RCC 7860 (cell line): ENCODE data around the gene VPS9D1.
"Not testable (repeated sequence)": the region's sequence is repeated elsewhere in the genome, so short reads cannot be mapped to it uniquely, and the experiment has no call there.

Source experiments
- DNase-seq: peaks from one replicate; pipeline ENCODE4 v3.0.0-alpha.2; 2015; ENCODE audit warnings: low spot score
- FAIRE-seq: peaks from 2 replicates; lab custom pipeline; 2012; peaks lifted over from hg19 to GRCh38; lab: Jason Lieb, UNC

VPS9D1 gene

DNA sequence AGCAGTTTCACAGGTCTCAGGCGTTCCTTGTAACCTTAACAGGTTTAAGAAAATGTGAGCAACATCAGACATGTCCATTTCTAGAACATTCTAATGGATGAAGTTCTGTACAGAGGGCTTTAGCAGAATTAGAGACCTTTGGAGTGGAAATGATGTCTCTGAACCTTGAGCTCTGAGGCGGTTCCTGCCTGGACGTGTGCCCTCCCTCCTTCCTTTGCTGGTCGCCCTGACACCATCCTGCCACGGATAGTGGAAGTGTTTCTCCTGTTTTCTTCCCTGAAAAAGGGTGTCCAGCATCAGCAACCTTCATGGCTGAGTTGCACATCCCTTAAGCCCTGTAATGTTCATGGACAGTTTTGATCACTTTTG, 51.9 kb downstream of the VPS9D1 start:
- FAIRE-seq (no peak), DNase-seq (no peak)

DNA sequence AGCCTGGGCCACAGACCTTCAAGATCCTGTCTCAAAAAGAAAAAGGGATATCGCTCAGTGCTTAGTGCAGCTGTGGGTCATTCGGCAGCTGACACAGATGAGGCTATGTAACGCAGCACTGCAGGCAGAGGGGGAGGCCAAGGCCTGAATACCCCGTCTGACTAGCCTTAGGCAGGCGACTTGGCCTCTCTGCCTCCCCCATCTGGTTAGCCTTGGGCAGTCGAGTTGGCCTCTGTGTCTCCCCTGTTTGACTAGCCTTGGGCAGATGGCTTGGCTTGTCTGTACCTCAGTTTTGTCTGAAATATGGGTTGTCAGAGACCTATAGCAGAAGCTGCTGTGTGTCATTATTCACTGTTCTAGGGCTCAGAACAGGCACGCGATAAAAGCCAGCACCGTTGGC, 53.1 kb downstream of the VPS9D1 start:
- FAIRE-seq = no peak

DNA sequence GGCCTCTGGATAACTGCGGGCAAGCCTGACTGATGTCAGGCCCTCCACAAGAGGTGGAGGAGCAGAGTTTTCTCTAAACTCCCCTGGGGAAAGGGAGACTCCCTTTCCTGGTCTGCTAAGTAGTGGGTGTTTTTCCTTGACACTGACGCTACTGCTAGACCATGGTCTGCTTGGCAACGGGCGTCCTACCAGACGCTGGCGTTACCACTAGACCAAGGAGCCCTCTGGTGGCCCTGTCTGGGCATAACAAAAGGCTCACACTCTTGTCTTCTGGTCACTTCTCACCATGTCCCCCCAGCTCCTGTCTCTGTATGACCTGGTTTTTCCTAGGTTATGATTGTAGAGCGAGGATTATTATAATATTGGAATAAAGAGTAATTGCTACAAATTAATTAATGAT, 53.7 kb downstream of the VPS9D1 start:
- not testable (repeated sequence) for DNase-seq, FAIRE-seq

More for the DNA sequence above, 53.1 kb downstream of the VPS9D1 start:
- DNase-seq = no peak

DNA sequence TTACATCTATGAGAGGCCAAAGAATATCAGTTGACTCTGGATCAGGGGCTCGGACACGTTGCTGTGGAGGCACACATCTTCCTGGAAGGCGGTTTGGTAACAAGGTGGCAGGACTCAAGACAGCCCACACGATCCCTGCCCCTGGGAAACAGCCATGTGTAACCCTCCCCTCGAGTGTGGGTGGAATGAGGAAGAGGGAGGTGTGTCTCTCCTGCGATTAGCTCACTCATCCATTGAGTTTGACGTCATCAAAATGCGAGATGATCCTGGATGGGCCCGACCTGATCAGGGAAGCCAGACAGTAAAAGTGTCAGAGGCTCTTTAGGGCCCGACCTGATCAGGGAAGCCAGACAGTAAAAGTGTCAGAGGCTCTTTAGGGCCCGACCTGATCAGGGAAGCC, 56.5 kb downstream of the VPS9D1 start:
- FAIRE-seq, DNase-seq: not testable (repeated sequence)

DNA sequence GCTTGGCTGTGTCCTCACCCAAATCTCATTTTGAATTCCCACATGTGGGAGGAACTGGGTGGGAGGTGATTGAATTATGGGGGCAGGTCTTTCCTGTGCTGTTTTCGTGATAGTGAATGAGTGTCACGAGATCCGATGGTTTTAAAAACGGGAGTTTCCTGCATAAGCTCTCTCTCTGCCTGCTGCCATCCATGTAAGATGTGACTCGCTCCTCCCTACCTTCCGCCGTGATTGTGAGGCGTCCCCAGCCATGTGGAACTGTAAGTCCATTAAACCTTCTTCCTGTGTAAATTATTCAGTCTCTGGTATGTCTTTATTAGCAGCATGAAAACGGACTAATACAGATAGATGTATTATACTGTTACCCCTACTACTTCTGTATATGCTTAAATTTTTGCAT, 59.5 kb downstream of the VPS9D1 start:
- no peak for FAIRE-seq
- DNase-seq = no peak

DNA sequence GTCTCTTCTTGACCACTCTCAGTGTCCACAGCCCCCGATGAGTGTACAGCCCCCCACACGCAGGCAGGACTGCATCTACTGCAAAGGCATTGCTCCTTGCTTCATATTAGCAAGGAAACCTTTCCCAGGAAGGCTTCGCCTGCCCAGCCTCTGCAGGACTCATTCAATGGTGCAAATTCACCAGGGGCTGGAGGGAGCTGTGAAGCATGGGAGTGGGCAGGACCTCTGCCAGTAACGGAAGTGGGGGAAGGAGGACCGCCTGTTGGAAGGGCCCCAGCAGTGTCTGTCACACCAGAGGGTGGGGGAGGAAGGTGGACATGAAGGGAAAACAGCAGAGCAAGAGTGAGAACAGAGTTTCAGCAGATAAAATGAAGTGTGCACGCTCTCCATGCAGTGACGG, 60.6 kb downstream of the VPS9D1 start:
- FAIRE-seq = no peak

DNA sequence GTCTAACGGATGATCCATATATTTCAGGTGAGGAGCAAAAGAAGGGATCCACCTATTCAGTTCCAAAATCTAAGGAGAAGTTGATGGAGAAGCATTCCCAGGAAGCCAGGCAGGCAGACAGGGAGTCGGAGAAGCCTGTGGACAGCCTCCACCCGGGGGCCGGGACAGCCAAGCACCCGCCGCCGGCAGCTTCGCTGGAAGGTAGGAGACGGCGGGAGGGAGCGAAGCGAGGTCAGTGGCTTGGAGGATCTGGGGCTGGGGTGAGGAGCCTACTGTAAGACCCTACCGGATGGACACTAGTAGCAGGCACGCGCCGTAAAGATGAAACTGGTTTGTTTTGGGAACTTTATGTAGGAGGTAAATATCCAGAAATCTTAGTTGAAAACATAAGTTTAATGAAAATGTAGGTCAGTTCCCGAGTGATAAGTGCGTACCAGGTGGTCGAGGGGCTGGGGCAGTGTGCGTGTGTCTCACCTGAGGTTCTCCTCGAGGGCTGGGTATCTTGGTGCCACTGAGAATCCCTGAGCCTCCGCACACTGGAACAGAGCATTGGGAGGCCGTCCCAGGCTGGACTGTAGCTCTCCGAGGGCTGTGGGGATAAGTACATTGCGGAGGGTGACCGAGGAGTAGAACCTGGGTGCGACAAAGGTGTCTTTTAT, 62.3 kb downstream of the VPS9D1 start:
- FAIRE-seq = no peak
- no peak for DNase-seq

More for the DNA sequence above, 60.6 kb downstream of the VPS9D1 start:
- DNase-seq = no peak

DNA sequence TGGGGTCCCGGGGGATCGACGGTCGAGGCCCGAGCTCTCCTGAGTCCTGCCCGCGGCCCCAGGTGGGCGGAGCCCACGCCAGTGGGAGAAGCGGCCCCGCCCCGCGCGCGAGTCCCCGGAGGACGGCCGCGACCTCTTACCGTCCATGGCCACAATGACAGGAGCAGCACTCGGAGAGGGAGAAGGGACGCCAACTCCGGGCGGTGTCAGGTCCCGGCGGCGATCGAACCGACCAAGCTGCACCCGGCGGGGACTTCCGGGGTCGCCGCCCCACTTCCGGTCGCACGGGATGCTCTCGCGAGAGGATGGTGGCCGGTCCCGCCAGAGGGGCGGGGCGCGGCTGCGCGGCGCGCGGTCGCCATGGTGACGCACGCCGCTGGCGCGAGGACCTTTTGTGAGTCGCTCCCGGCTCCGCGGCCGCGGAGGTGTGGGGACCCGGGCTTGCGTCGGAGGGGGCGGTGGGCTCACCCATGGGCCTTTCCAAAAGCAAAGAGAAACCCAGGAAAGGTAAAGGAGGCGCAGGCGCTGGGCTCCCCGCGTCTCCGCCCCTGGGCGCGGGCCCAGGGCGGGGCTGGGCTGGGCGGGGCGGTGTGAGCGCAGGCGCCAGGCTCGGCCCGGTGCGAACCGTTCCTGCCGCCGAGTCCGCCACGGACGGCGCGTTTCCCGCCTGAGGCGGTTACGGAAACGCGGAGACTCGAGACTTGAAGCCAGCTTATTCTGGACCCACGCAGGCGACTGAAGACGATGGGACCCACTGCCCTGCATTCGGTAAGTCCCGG, 63.1 kb downstream of the VPS9D1 start, which contains the start of the genes CHMP1A and SPATA33:
TSS of gene CHMP1A (minus strand) at position 267 of the 779 bp plus-strand sequence. CDS start at position 147, 120 bp downstream.
TSS of gene SPATA33 (plus strand) at position 395 of the 779 bp plus-strand sequence. CDS start at position 471, 76 bp downstream.
- peak; percentile 69 for DNase-seq
- no peak for FAIRE-seq
